ENCODE data around the gene KDM7A.

GRCh38 chr7:140197218-140197890, 20.6 kb upstream of the KDM7A start:
- no peak for TF ChIP-seq CTCF (IDR thresholded peaks at IDR 0.05; ENCODE audit: poor library complexity)
- no peak for TF ChIP-seq EZH2 (IDR thresholded peaks at IDR 0.05; ENCODE audit: borderline replicate concordance)
- no peak for TF ChIP-seq EZH2phosphoT487 (IDR thresholded peaks at IDR 0.05; ENCODE audit: low read depth, severe bottlenecking, unreplicated experiment)

All from hepatocyte (in vitro differentiated cells).